Natural killer cell (primary cell): ENCODE measurements around the gene DGKD. TPM values are rescaled to one million over a fixed set of nuclear protein-coding genes. Genes with fewer than 3 reads are reported as not detected.

ENCODE experiments used
- ATAC-seq, 3 donors: fragments of 150-1000 bp in 2 of 3; fragments of 200-7000 bp in 1 of 3; cut with Tn5 transposase; 1 replicate in 1 of 3; 2 replicates in 2 of 3; pipeline ENCODE4 v1.10.0; 2021; ENCODE audit warnings: mild to moderate bottlenecking in 2 of 3, moderate library complexity in 2 of 3
- DNase-seq, 2 donors: peaks; one replicate each; pipeline versions ENCODE4 v3.0.0 to v3.0.0-alpha.2; 2013 to 2021; ENCODE audit warnings: mixed read lengths in 1 of 2
- H3K27ac ChIP-seq: one replicate; pipeline ENCODE4 v1.5.1; 2013; ENCODE audit warnings: mild to moderate bottlenecking, low read length
- H3K27me3 ChIP-seq: one replicate; pipeline ENCODE4 v1.6.1; 2013; ENCODE audit warnings: low read length; ENCODE audit not compliant: control insufficient read depth, insufficient read depth
- H3K36me3 ChIP-seq: one replicate; pipeline ENCODE4 v1.6.1; 2013; ENCODE audit warnings: low read length; ENCODE audit not compliant: control insufficient read depth, insufficient read depth
- H3K4me1 ChIP-seq: one replicate; pipeline ENCODE4 v1.6.1; 2013; ENCODE audit warnings: low read length; ENCODE audit not compliant: control insufficient read depth, insufficient read depth
- H3K4me3 ChIP-seq: one replicate; pipeline ENCODE4 v1.5.1; 2013; ENCODE audit warnings: low read length
- H3K9me3 ChIP-seq: one replicate; pipeline ENCODE4 v1.6.1; 2013; ENCODE audit warnings: low read length; ENCODE audit not compliant: control insufficient read depth, insufficient read depth
- H3K27ac Mint-ChIP-seq, 2 donors: one replicate each; pipeline ENCODE4 v1.8.0; 2022; ENCODE audit warnings: mild to moderate bottlenecking in 2 of 2, mixed read lengths in 2 of 2, moderate library complexity in 1 of 2
- H3K27me3 Mint-ChIP-seq, 2 donors: one replicate each; pipeline ENCODE4 v1.8.0; 2022; ENCODE audit warnings: low read depth in 2 of 2, mixed read lengths in 2 of 2
- H3K36me3 Mint-ChIP-seq: one replicate; pipeline ENCODE4 v1.8.0; 2022; ENCODE audit warnings: mixed read lengths
- H3K4me1 Mint-ChIP-seq, 2 donors: one replicate each; pipeline ENCODE4 v1.8.0; 2022; ENCODE audit warnings: mixed read lengths in 2 of 2
- H3K4me3 Mint-ChIP-seq: one replicate; pipeline ENCODE4 v1.8.0; 2022; ENCODE audit warnings: mild to moderate bottlenecking, moderate library complexity, mixed read lengths
- H3K9me3 Mint-ChIP-seq, 2 donors: one replicate each; pipeline ENCODE4 v1.8.0; 2022; ENCODE audit warnings: mixed read lengths in 2 of 2
- CTCF ChIP-seq: fragments of 200-600 bp; IDR thresholded peaks from one replicate; pipeline ENCODE4 v1.8.0; 2022; ENCODE audit warnings: antibody characterized with exemption
- WGBS: methylation state at CpG from one replicate; pipeline ENCODE4 v1.1.7; 2013; ENCODE audit warnings: missing lambda C conversion rate; ENCODE audit not compliant: insufficient coverage; 5-methylcytosine and 5-hydroxymethylcytosine counted together
- intact Hi-C: fragments of 100-400 bp; cut with micrococcal nuclease; formaldehyde crosslinking; loops from one replicate; pipeline ENCODE4 v1.14.2; 2022
- total RNA-seq, 4 donors: library from RNA; stranded (reverse); fragments of 120-200 nt in 1 of 4; gene quantifications; one replicate each; pipeline versions ENCODE4 v1.2.3 to v1.2.4, GENCODE V29; 2013 to 2022

Gene DGKD
- total RNA-seq, 3 donors from 2014 or later (not counting 1 experiment from before 2014, with no cell fraction given) = 299 to 456 (median 329) TPM

GRCh38 chr2:233319256-233319655, 35.0 kb upstream of the DGKD start:
- H3K9me3 Mint-ChIP-seq = no peaks in the 10 kb centered on the region
- Histone ChIP-seq H3K36me3 (no peaks in the 10 kb centered on the region), H3K9me3 (no peaks in the 10 kb centered on the region), H3K4me3 (no peak overlapping the region), H3K27me3 (no peaks in the 10 kb centered on the region), H3K27ac (no peak overlapping the region), H3K4me1 (peaks cover 15% of the 10 kb centered on the region)
- intact Hi-C loops = no loop called here
- DNase-seq = no peak
- no peaks in the 10 kb centered on the region for H3K36me3 Mint-ChIP-seq
- WGBS = 84% methylated on average over 5 of the region's 5 CpGs
- ATAC-seq = no peak
- no peak overlapping the region for H3K4me3 Mint-ChIP-seq
- H3K27me3 Mint-ChIP-seq = no peaks in the 10 kb centered on the region
- H3K27ac Mint-ChIP-seq = no peak overlapping the region
- H3K4me1 Mint-ChIP-seq = peaks cover 11 to 16% of the 10 kb centered on the region in 2 donors
- no peak for TF ChIP-seq CTCF

GRCh38 chr2:233320470-233320869, 33.8 kb upstream of the DGKD start:
- no peak overlapping the region for H3K27ac Mint-ChIP-seq
- Histone ChIP-seq H3K9me3 (no peaks in the 10 kb centered on the region), H3K4me1 (peaks cover 15% of the 10 kb centered on the region), H3K36me3 (no peaks in the 10 kb centered on the region), H3K27ac (no peak overlapping the region), H3K27me3 (no peaks in the 10 kb centered on the region), H3K4me3 (no peak overlapping the region)
- 97% methylated on average over 17 of the region's 17 CpGs for WGBS
- no peak for TF ChIP-seq CTCF
- intact Hi-C loops = no loop called here
- H3K9me3 Mint-ChIP-seq = no peaks in the 10 kb centered on the region
- H3K27me3 Mint-ChIP-seq = no peaks in the 10 kb centered on the region
- no peak for DNase-seq
- no peak for ATAC-seq
- H3K36me3 Mint-ChIP-seq = no peaks in the 10 kb centered on the region
- peaks cover 11 to 16% of the 10 kb centered on the region in 2 donors for H3K4me1 Mint-ChIP-seq
- no peak overlapping the region for H3K4me3 Mint-ChIP-seq

GRCh38 chr2:233321166-233321565, 33.1 kb upstream of the DGKD start:
- ATAC-seq (no peak), DNase-seq (no peak)
- WGBS = 93% methylated on average over 6 of the region's 6 CpGs
- Histone ChIP-seq H3K27ac (no peak overlapping the region), H3K4me3 (no peak overlapping the region), H3K9me3 (no peaks in the 10 kb centered on the region), H3K36me3 (no peaks in the 10 kb centered on the region), H3K27me3 (no peaks in the 10 kb centered on the region), H3K4me1 (peaks cover 15% of the 10 kb centered on the region)
- Mint-ChIP-seq H3K36me3 (no peaks in the 10 kb centered on the region), H3K4me3 (peak overlapping the region; percentile 28), H3K4me1 (peaks cover 11 to 16% of the 10 kb centered on the region in 2 donors), H3K27me3 (no peaks in the 10 kb centered on the region), H3K27ac (peak overlapping the region; percentile 20 to 37), H3K9me3 (no peaks in the 10 kb centered on the region)
- intact Hi-C loops = no loop called here
- no peak for TF ChIP-seq CTCF

- DNase-seq (no peak), ATAC-seq (no peak)
- no peaks in the 10 kb centered on the region for H3K9me3 ChIP-seq
- no peak overlapping the region for H3K4me3 Mint-ChIP-seq
- H3K9me3 Mint-ChIP-seq = no peaks in the 10 kb centered on the region
- intact Hi-C loops = no loop called here
- no peaks in the 10 kb centered on the region for H3K36me3 Mint-ChIP-seq
- H3K27me3 Mint-ChIP-seq = no peaks in the 10 kb centered on the region
- 94% methylated on average over 8 of the region's 8 CpGs for WGBS
- no peak for TF ChIP-seq CTCF
- peaks cover 15% of the 10 kb centered on the region for H3K4me1 ChIP-seq
- peaks cover 16 to 20% of the 10 kb centered on the region in 2 donors for H3K4me1 Mint-ChIP-seq
- no peak overlapping the region for H3K4me3 ChIP-seq
- no peak overlapping the region for H3K27ac Mint-ChIP-seq
- H3K27ac ChIP-seq = no peak overlapping the region
- no peaks in the 10 kb centered on the region for H3K36me3 ChIP-seq
- no peaks in the 10 kb centered on the region for H3K27me3 ChIP-seq
Measured at GRCh38 chr2:233323851-233324250, 30.4 kb upstream of the DGKD start.
